Stimulated activated CD8-positive, alpha-beta memory T cell treated with anti-CD3 and anti-CD28 coated beads, Interleukin-4, amount 100 ng/mL, for 4 hours (primary cell): ENCODE results near the gene AKR1C4.
"Not testable (repeated sequence)": the region's sequence is repeated elsewhere in the genome, so short reads cannot be mapped to it uniquely, and the experiment has no call there.

ENCODE experiments used
- DNase-seq, 2 donors: peaks; one replicate each; pipeline ENCODE4 v3.0.0-alpha.2; 2020; ENCODE audit warnings: low read depth in 2 of 2, low spot score in 1 of 2

Gene AKR1C4

GRCh38 chr10:5196702-5197113 is at the start of gene AKR1C4:
Gene AKR1C4, plus strand, starts transcription at chr10:5196837. Its CDS starts 31 bp downstream, at chr10:5196868.
- no peak for DNase-seq

GRCh38 chr10:5146920-5147254 is 49.8 kb upstream of the AKR1C4 start:
- DNase-seq = no peak

GRCh38 chr10:5147255-5147980 is 49.2 kb upstream of the AKR1C4 start:
- DNase-seq = no peak

- DNase-seq = no peak
Measured at GRCh38 chr10:5147981-5148677, 48.5 kb upstream of the AKR1C4 start.

GRCh38 chr10:5148678-5149032 is 48.0 kb upstream of the AKR1C4 start:
- DNase-seq = no peak

GRCh38 chr10:5151076-5151475 is 45.6 kb upstream of the AKR1C4 start:
- DNase-seq = no peak

- no peak for DNase-seq
Measured at GRCh38 chr10:5155951-5156350, 40.7 kb upstream of the AKR1C4 start.

GRCh38 chr10:5157501-5157900 is 39.1 kb upstream of the AKR1C4 start:
- DNase-seq = no peak

- no peak for DNase-seq
Measured at GRCh38 chr10:5159126-5159525, 37.5 kb upstream of the AKR1C4 start.

GRCh38 chr10:5163487-5163886 is 33.1 kb upstream of the AKR1C4 start:
- no peak for DNase-seq

- no peak for DNase-seq
Measured at GRCh38 chr10:5165738-5166137, 30.9 kb upstream of the AKR1C4 start.

GRCh38 chr10:5168897-5169420 is 27.7 kb upstream of the AKR1C4 start:
- no peak for DNase-seq

- not testable (repeated sequence) for DNase-seq
Measured at GRCh38 chr10:5175581-5175980, 21.1 kb upstream of the AKR1C4 start.

- not testable (repeated sequence) for DNase-seq
Measured at GRCh38 chr10:5180503-5180902, 16.1 kb upstream of the AKR1C4 start.

GRCh38 chr10:5183923-5184322 is 12.7 kb upstream of the AKR1C4 start:
- DNase-seq = no peak

GRCh38 chr10:5184987-5185775 is 11.5 kb upstream of the AKR1C4 start, which contains the start of gene AKR1C8:
Gene AKR1C8, minus strand, starts transcription at chr10:5185150. Its CDS starts 46 bp downstream, at chr10:5185104.
- no peak for DNase-seq

GRCh38 chr10:5187867-5188266 is 8.8 kb upstream of the AKR1C4 start:
- DNase-seq = no peak

- no peak for DNase-seq
Measured at GRCh38 chr10:5188358-5188757, 8.3 kb upstream of the AKR1C4 start.

GRCh38 chr10:5194431-5194830 is 2.2 kb upstream of the AKR1C4 start:
- DNase-seq = no peak

GRCh38 chr10:5195727-5196374 is 786 bp upstream of the AKR1C4 start:
- no peak for DNase-seq

- no peak for DNase-seq
Measured at GRCh38 chr10:5198386-5198785, 1.7 kb downstream of the AKR1C4 start.
